ENCODE data around the gene OOSP4B.
"Not testable (repeated sequence)": the region's sequence is repeated elsewhere in the genome, so short reads cannot be mapped to it uniquely, and the experiment has no call there.

The OOSP4B gene

GRCh38 chr11:60016881-60017280 lies at the start of gene OOSP4B:
OOSP4B (plus strand) TSS chr11:60017181.
- DNase-seq, result no peak

DNA sequence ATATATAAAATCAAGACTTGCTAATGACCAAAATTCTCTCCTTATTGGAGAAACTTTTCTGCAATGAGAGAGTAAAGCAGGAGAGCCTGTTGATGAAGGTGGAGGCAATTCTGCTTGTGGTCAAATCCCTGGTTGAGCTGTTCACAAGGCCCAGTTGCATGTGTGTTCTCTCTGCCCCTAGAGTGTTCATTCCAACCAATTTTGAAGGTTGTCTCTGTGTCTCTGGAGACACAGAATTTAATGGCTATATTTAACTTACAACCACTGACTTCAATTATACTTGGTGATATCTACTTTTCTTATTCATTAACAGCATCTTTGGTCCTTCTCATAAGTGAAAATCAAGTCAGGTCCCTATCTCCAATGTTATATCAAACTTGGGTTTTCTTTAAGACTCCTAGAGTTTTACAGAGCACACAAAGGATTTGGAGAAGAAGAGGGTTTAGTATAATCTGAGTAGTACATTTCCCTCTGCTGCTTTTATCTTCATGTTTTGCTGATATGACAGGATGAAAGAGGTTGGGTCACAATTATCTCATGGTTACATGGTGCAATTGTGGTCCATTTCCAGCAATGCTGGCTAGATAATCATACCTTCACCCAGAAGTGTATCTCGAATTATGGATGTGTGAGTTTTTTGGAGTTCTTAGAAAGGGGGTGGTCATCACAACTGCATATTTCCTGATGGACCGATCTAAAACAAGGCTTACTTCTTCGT lies 49.1 kb upstream of the OOSP4B start:
- DNase-seq, result no peak

- DNase-seq, result no peak
These were observed 48.6 kb upstream of the OOSP4B start for GRCh38 chr11:59968395-59968783.

GRCh38 chr11:59973097-59973496 lies 43.9 kb upstream of the OOSP4B start:
- DNase-seq, result no peak

GRCh38 chr11:59981106-59981770 lies 35.7 kb upstream of the OOSP4B start:
- DNase-seq, result no peak

GRCh38 chr11:59982037-59982436 lies 34.9 kb upstream of the OOSP4B start:
- not testable (repeated sequence) for DNase-seq

DNA sequence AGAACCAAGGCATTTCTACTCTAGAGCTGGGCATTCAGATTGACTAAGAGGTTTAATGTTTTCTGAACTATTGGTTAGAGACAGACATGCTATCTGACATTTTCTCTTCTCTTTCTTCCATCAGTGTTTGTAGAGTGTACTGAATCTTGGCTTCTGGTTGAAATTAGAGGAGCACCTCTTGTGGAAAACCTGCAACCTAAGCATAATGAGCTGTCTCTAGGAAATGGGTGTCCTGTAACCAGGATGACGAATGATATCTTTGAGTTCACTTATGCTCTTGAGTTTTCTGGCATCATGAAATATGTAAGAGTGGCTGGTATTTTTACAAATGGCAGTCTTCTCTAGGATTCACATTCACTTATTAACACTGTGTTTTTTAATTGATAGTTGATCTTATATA lies 33.8 kb upstream of the OOSP4B start:
- DNase-seq, result no peak

DNA sequence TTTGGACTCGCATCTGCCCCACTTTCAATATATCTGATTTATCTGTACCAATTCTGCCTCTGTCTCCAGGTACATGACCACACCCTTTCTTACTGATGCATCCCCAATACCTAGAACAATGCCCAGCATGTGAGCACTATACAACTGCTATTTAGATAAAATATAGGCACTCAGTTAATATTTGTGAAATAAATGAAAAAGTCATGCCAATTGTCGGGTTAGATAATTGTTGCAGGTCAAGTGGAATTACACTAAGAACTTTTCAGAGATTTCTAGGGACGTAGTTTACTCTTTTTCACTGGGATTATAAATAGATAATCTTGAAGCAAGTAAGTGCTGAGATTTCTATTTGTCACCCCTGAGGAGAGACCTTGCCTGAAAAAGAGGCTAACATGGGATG lies 32.6 kb upstream of the OOSP4B start:
- no peak for DNase-seq

GRCh38 chr11:59990421-59990820 lies 26.6 kb upstream of the OOSP4B start:
- no peak for DNase-seq

- no peak for DNase-seq
These were observed 24.6 kb upstream of the OOSP4B start for GRCh38 chr11:59992425-59992824.

DNA sequence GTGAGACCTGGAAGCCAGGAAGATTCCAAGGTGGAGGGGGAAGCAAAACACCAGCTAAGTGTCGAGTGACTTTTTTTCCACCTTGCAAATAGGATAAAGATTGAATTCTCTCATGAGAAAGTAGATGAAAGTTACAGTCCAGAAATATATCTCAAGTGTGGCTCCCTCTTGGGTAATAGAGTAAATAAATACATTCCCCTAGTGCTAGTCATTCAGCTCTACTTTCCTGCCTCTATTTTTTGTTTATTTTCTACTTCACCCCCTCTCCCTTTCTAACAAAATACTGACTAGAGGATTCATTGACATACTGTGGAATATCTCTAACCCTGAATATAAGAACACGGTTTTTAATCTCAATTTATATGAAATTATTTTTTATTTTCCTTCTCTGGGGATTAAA lies 19.2 kb upstream of the OOSP4B start:
- DNase-seq, result no peak

GRCh38 chr11:59999691-60000090 lies 17.3 kb upstream of the OOSP4B start:
- DNase-seq, result no peak

GRCh38 chr11:60003729-60004128 lies 13.3 kb upstream of the OOSP4B start:
- DNase-seq, result no peak

DNA sequence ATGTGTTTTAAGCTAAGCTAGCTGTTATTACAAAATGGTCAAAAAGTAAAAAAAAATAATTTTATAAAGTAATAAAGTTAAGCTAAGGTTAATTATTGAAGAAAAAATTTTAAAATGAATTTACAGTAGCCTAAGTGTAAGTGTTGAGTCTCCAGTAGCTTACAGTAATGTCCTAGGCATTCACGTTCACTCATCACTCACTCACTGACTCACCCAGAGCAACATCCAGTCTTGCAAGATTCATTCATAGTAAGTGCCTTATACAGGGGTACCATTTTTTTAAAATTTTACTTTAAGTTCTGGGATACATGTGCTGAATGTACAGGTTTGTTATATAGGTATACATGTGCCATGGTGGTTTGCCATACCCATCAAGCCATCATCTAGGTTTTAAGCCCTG lies 11.6 kb upstream of the OOSP4B start:
- DNase-seq, result no peak

DNA sequence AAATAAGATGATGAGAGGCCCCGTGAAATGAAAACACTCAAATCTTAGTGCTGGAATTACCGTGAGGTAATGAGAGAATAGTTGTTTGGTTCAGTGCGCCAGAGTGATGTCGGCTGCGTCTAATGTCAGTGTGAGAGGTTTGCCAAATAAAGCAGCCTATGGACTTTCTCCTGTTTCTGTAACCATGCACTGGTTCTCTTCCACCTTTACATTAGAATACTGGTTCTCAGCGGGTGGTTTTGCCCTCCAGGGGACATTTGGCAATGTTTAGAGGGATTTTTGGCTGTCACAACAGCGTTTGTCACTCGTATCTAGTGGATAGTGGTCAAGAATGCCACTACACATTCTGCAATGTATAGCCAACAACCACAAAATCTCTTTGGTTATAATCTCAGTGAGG lies 1.1 kb downstream of the OOSP4B start:
- no peak for DNase-seq

GRCh38 chr11:60020376-60020775 lies 3.4 kb downstream of the OOSP4B start:
- DNase-seq, result not testable (repeated sequence)

DNA sequence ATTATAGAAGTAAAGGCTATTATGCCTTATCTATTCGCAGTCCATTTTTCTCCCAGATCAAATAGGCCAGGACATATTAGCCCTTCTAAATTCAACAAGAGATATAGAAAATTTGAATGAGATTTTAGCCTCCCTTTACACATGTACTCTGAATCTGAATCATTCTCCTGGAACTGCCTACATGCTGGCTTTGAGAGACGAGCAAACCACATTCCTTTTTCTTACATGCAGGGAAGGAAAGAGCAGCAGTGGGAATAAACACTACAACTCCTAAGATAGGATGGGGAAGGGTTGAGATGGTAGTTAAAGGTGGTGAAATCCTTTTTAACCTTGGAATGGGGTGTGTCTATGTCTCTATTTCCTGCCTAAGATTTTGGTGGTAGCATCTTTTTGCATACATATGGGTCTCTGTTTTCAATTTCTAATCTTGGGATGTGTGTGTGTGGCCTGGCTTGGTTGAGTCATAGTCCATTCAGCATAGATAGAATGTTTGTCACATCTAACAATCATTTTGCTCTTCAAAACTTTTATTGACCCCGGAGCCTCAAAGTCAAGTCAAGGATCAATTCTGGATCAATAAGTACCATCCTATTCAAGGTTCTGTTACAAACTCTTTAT lies 12.1 kb downstream of the OOSP4B start:
- no peak for DNase-seq

DNA sequence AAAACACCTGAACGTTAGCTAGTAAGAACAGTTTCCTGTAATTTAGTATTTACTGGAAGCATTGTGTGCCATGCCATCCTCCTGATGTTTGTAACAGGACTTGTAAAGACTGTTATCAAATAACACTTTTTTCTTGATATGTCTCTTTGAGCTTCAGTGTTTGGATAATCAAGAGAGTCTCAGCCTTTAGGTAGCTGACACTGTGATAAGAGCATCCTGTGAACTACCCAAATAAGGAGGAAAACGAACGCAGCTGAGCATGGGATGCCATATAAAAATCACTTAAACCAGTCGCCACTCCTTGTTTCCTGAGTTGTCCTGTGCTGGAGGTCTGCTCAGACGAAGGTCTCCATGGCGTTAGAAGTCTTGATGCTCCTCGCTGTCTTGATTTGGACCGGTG lies 23.1 kb downstream of the OOSP4B start, which contains the start of gene OOSP2:
OOSP2 (plus strand) TSS at position 301 of the 400 bp plus-strand sequence; CDS start at position 352, 51 bp downstream.
- no peak for DNase-seq

DNA sequence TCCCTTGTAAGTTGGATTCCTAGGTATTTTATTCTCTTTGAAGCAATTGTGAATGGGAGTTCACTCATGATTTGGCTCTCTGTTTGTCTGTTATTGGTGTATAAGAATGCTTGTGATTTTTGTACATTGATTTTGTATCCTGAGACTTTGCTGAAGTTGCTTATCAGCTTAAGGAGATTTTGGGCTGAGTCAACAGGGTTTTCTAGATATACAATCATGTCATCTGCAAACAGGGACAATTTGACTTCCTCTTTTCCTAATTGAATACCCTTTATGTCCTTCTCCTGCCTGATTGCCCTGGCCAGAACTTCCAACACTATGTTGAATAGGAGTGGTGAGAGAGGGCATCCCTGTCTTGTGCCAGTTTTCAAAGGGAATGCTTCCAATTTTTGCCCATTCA lies 33.4 kb downstream of the OOSP4B start:
- DNase-seq, result not testable (repeated sequence)

GRCh38 chr11:60050839-60051238 lies 33.9 kb downstream of the OOSP4B start:
- not testable (repeated sequence) for DNase-seq

DNA sequence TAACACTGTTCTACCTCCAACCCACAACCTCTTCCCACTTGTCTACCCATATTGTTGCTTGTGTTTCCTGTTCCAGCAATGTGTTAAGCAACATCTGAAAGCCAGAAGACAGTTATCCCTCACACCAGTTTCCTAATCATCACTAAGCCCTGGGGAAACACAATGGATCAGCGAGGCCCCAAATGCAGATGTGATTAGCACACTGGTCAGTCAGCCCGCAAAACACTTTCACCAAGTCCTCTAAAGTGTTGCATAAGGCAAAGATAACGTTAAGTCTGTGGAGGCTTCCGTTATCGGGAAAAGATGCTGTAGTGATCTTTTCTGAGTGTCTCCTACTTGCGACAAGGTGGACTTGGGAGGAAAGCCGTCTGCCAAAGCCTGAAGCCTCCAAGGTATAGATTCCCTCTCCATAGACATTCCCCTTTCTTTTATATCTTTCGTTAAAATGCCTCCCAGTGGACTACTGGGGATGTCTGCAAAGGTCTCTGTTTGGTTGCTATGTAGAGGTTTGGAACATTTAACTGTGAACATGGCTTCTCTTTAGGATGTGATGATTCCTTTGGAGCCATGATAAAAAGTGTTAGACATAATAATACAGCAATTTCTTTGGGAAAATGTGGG lies 39.5 kb downstream of the OOSP4B start, which contains the start of gene MS4A3:
MS4A3 (plus strand) TSS at position 317 of the 621 bp plus-strand sequence. CDS start 4,496 bp downstream, outside the sequence.
- DNase-seq, result no peak

DNA sequence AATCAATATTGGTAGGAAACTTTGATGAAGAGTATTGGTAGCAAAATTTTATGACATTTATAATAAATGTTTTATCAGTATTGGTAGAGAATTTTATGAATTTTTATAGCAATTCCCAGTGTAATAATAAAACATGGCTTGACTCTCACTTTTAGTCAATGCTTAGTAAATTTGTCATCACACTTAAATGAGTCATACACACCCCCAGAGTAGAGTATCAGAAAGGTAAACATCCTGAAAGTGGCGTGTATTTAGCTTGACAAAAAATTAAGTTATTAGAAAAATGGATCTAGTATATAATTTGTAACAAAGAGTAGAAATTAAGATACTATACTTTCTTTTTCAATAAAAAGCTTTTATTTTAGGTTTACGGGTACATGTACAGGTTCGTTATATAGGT lies 42.1 kb downstream of the OOSP4B start:
- no peak for DNase-seq

DNA sequence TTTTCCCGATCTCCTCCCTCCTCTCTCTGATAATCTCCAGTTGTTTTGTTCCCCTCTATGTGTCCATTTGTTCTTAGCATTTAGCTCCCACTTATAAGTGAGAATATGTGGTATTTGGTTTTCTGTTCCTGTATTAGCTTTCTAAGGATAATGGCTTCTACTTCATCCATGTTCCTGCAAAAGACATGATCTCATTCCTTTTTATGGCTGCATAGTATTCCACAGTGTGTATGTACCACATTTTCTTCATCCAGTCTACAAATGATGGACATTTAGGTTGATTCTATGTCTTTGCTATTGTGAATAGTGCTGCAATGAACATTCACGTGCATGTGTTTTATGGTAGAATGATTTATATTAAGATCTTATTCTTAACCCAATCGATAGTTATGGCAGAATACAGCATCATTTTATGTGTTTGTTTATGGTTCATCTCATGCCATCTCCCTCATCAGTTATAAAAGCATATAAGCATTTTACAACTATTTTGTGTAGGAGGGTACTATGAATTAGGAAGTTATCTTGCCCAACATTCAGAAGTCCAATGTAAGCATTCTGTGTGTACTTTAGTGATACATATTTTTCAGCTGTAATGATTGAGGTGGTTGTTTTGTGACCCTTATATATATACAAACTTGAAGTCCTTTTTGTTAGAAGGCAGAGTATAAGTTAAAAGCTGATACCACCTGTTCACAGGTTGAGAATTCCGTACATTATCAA lies 42.7 kb downstream of the OOSP4B start:
- DNase-seq, result no peak

Measured in cerebellar nuclear complex (tissue), 1 donor.